ENCODE measurements around the gene ADPRH. TPM values are rescaled to one million over a fixed set of nuclear protein-coding genes. Genes with fewer than 3 reads are reported as not detected.

The ADPRH gene
- total RNA-seq, 2 donors from 2014 or later, result 7.8 to 11.8 TPM

GRCh38 chr3:119571688-119572087 lies 7.6 kb upstream of the ADPRH start:
- Histone ChIP-seq H3K27ac (ENCODE audit: low read depth, low read length) (no peak overlapping the region), H3K36me3 (ENCODE audit: control insufficient read depth, insufficient read depth, low read length) (no peaks in the 10 kb centered on the region), H3K9me3 (ENCODE audit: control insufficient read depth, low read length) (no peaks in the 10 kb centered on the region), H3K27me3 (ENCODE audit: control insufficient read depth, insufficient read depth, low read length, poor library complexity, severe bottlenecking) (no peaks in the 10 kb centered on the region), H3K4me1 (ENCODE audit: control insufficient read depth, insufficient read depth, low read length) (no peaks in the 10 kb centered on the region), H3K9ac (ENCODE audit: extremely low read depth, low read length, poor library complexity, severe bottlenecking) (no peak overlapping the region), H3K4me3 (ENCODE audit: low read length) (no peak overlapping the region)
- Mint-ChIP-seq H3K4me1 (no peaks in the 10 kb centered on the region), H3K36me3 (ENCODE audit: low read depth) (peaks cover 2% of the 10 kb centered on the region), H3K9me3 (peaks cover 3% of the 10 kb centered on the region), H3K4me3 (no peak overlapping the region), H3K27me3 (ENCODE audit: insufficient read depth) (peaks cover 10% of the 10 kb centered on the region), H3K27ac (no peak overlapping the region)
- no peak for DNase-seq
- TF ChIP-seq CTCF (conservative IDR thresholded peaks at IDR 0.05), result no peak
- WGBS, 2 experiments (ENCODE audit: insufficient coverage in 1 of 2, insufficient read length in 1 of 2), result 64 to 78% methylated on average over 4 to 5 of the region's 5 CpGs

GRCh38 chr3:119575507-119575906 lies 3.8 kb upstream of the ADPRH start:
- Mint-ChIP-seq H3K4me3 (no peak overlapping the region), H3K9me3 (no peaks in the 10 kb centered on the region), H3K4me1 (peaks cover 13% of the 10 kb centered on the region), H3K27ac (no peak overlapping the region), H3K36me3 (ENCODE audit: low read depth) (no peaks in the 10 kb centered on the region), H3K27me3 (ENCODE audit: insufficient read depth) (peaks cover 7% of the 10 kb centered on the region)
- Histone ChIP-seq H3K4me3 (ENCODE audit: low read length) (no peak overlapping the region), H3K9me3 (ENCODE audit: control insufficient read depth, low read length) (no peaks in the 10 kb centered on the region), H3K27me3 (ENCODE audit: control insufficient read depth, insufficient read depth, low read length, poor library complexity, severe bottlenecking) (no peaks in the 10 kb centered on the region), H3K27ac (ENCODE audit: low read depth, low read length) (no peak overlapping the region), H3K4me1 (ENCODE audit: control insufficient read depth, insufficient read depth, low read length) (no peaks in the 10 kb centered on the region), H3K36me3 (ENCODE audit: control insufficient read depth, insufficient read depth, low read length) (no peaks in the 10 kb centered on the region), H3K9ac (ENCODE audit: extremely low read depth, low read length, poor library complexity, severe bottlenecking) (no peak overlapping the region)
- no peak for DNase-seq
- no peak for TF ChIP-seq CTCF (conservative IDR thresholded peaks at IDR 0.05)

- H3K9ac ChIP-seq (ENCODE audit: extremely low read depth, low read length, poor library complexity, severe bottlenecking), result peak overlapping the region; percentile 70
- no peaks in the 10 kb centered on the region for H3K4me1 ChIP-seq (ENCODE audit: control insufficient read depth, insufficient read depth, low read length)
- H3K27me3 ChIP-seq (ENCODE audit: control insufficient read depth, insufficient read depth, low read length, poor library complexity, severe bottlenecking), result no peaks in the 10 kb centered on the region
- no peaks in the 10 kb centered on the region for H3K36me3 ChIP-seq (ENCODE audit: control insufficient read depth, insufficient read depth, low read length)
- H3K4me1 Mint-ChIP-seq, result peaks cover 35% of the 10 kb centered on the region
- H3K9me3 Mint-ChIP-seq, result no peaks in the 10 kb centered on the region
- H3K27ac Mint-ChIP-seq, result peak overlapping the region; percentile 99
- TF ChIP-seq CTCF (conservative IDR thresholded peaks at IDR 0.05), result no peak
- H3K27ac ChIP-seq (ENCODE audit: low read depth, low read length), result peak overlapping the region; percentile 77
- H3K4me3 Mint-ChIP-seq, result peak overlapping the region; percentile 80
- peak overlapping the region; percentile 92 for H3K4me3 ChIP-seq (ENCODE audit: low read length)
- peaks cover 6% of the 10 kb centered on the region for H3K36me3 Mint-ChIP-seq (ENCODE audit: low read depth)
- peak; percentile 70 for DNase-seq
- H3K9me3 ChIP-seq (ENCODE audit: control insufficient read depth, low read length), result no peaks in the 10 kb centered on the region
- H3K27me3 Mint-ChIP-seq (ENCODE audit: insufficient read depth), result peaks cover 9% of the 10 kb centered on the region
- WGBS, 2 experiments (ENCODE audit: insufficient coverage in 1 of 2, insufficient read length in 1 of 2), result 22 to 29% methylated on average over 9 to 16 of the region's 16 CpGs
Observed at GRCh38 chr3:119580067-119580760, 922 bp downstream of the ADPRH start.

Measured in endodermal cell (in vitro differentiated cells).